ENCODE measurements around the gene TBC1D25.
A peak's percentile ranks its signal among the peaks of the same experiment; 100 is the strongest.

The TBC1D25 gene

GRCh38 chrX:48539345-48540027 lies at the start of gene TBC1D25:
Gene TBC1D25, plus strand, starts transcription at chrX:48539714. Its CDS starts 84 bp downstream, at chrX:48539798.
- peak; percentile 83 for DNase-seq

GRCh38 chrX:48489892-48490291 lies 49.6 kb upstream of the TBC1D25 start:
- DNase-seq = no peak

GRCh38 chrX:48490661-48491060 lies 48.9 kb upstream of the TBC1D25 start:
- DNase-seq = no peak

GRCh38 chrX:48491809-48492208 lies 47.7 kb upstream of the TBC1D25 start:
- DNase-seq = no peak

- DNase-seq = no peak
Measured at GRCh38 chrX:48492293-48492910, 47.1 kb upstream of the TBC1D25 start.

GRCh38 chrX:48493890-48494364 lies 45.6 kb upstream of the TBC1D25 start:
- no peak for DNase-seq

- DNase-seq = no peak
Measured at GRCh38 chrX:48496660-48497059, 42.9 kb upstream of the TBC1D25 start.

- no peak for DNase-seq
Measured at GRCh38 chrX:48497871-48498270, 41.6 kb upstream of the TBC1D25 start.

GRCh38 chrX:48498374-48498809 lies 41.1 kb upstream of the TBC1D25 start:
- DNase-seq = no peak

- no peak for DNase-seq
Measured at GRCh38 chrX:48504261-48504660, 35.3 kb upstream of the TBC1D25 start.

- DNase-seq = no peak
Measured at GRCh38 chrX:48505481-48505880, 34.0 kb upstream of the TBC1D25 start.

- no peak for DNase-seq
Measured at GRCh38 chrX:48507246-48507645, 32.3 kb upstream of the TBC1D25 start.

GRCh38 chrX:48508400-48509244 lies 30.9 kb upstream of the TBC1D25 start, which contains the start of gene PORCN:
Gene PORCN, plus strand, starts transcription at chrX:48508992. Its CDS starts 829 bp downstream, at chrX:48509821.
- peak; percentile 21 for DNase-seq

GRCh38 chrX:48509245-48509590 lies 30.3 kb upstream of the TBC1D25 start:
- no peak for DNase-seq

- DNase-seq = no peak
Measured at GRCh38 chrX:48509619-48510018, 29.9 kb upstream of the TBC1D25 start.

- DNase-seq = no peak
Measured at GRCh38 chrX:48511560-48511959, 28.0 kb upstream of the TBC1D25 start.

GRCh38 chrX:48512371-48512935 lies 27.1 kb upstream of the TBC1D25 start:
- no peak for DNase-seq

GRCh38 chrX:48513670-48514069 lies 25.8 kb upstream of the TBC1D25 start:
- DNase-seq = no peak

- DNase-seq = no peak
Measured at GRCh38 chrX:48514126-48514806, 25.2 kb upstream of the TBC1D25 start.

GRCh38 chrX:48514868-48515460 lies 24.6 kb upstream of the TBC1D25 start:
- no peak for DNase-seq

GRCh38 chrX:48515842-48516241 lies 23.7 kb upstream of the TBC1D25 start:
- DNase-seq = no peak

- no peak for DNase-seq
Measured at GRCh38 chrX:48516285-48516684, 23.2 kb upstream of the TBC1D25 start.
